IPS-18c (cell line): Measurements from ENCODE around the gene PRODH.
A peak's percentile ranks its signal among the peaks of the same experiment; 100 is the strongest.
"Not testable (repeated sequence)": the region's sequence is repeated elsewhere in the genome, so short reads cannot be mapped to it uniquely, and the experiment has no call there.

ENCODE experiments used
- H3K4me3 ChIP-seq: 2 replicates; pipeline ENCODE4 v1.7.0; 2013; ENCODE audit warnings: low read depth, mild to moderate bottlenecking, low read length, moderate library complexity; ENCODE audit not compliant: insufficient read depth
- H3K9me3 ChIP-seq: one replicate; pipeline ENCODE4 v1.6.1; 2013; ENCODE audit warnings: mild to moderate bottlenecking, low read length, moderate library complexity; ENCODE audit not compliant: control insufficient read depth, insufficient read depth

The PRODH gene

DNA sequence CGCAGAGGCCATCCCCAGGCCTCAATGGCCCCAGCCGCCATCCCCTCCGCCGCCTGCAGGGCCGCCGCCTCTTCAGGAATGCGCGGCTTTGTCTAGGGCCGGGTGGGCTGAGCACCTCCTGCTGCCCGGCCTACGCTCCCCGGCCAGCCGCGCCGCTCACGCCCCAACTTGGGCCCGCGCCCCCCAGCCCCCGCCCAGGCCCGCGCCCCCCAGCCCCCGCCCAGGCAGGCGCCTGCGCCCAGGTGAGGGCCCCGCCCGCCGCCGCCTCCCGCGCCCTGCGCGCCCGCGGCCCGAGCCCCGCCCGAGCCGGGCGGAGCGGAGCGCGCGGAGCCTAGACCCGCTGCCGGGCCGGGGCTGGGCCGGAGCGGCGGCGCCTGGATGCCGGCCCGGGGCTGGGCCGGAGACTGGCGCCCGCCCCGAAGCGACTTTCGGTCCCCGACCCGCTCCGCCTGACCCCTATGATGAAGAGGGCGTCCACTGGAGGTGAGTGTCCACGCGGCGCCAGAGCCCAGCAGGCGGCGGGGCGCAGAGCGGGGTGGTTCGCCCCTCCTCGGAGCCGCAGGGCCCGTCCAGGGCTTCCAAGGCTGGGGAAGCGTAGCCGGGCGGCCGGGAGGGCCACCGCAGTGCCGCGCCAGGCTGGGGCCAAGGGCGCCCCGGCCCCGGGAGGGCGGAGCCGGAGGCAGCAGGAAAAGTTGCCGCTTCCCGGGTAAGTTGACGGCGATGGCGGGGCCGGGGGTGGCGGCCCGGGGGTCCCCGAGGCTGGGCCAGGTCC lies 34.3 kb upstream of the PRODH start:
- peak overlapping the region; percentile 84 for H3K4me3 ChIP-seq
- H3K9me3 ChIP-seq = no peaks in the 10 kb centered on the region

DNA sequence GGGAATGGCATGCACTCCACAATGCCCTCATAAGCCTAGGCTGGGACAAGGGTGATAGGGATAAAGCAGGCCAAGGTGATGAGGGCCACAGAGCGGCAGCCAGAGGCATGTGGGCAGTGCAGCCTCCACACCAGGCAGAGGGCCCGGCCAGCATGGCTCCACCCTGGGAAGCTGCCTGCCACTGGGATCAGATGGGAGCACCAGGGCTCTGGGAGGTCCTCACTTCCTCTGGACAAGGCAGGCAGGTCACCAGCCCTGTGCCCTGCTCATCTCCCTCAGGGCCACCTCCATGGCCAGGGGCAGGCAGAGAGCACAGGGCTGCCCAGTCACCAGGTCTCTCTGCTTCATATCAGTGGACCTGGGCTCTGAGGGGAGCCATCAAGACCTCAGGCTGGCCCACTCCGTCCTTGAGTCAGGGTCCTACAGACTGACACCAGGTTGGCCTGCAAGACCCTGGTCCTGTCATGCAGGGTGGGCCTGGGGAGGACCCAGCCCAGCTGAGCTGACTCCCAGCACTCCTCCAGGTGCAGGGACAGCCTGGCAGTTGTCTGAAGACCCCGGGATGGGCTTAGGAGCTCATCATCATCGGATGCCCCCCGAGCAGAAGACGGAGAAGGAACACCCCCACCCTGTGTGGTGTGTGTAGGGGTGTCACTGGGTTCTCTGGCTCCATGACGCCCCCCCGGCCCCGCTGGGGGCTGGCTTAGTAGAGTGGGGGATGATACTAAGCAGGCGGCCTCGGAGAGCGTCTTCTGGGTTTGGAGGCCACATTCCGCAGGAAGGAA lies 33.3 kb upstream of the PRODH start:
- H3K9me3 ChIP-seq = not testable (repeated sequence)

DNA sequence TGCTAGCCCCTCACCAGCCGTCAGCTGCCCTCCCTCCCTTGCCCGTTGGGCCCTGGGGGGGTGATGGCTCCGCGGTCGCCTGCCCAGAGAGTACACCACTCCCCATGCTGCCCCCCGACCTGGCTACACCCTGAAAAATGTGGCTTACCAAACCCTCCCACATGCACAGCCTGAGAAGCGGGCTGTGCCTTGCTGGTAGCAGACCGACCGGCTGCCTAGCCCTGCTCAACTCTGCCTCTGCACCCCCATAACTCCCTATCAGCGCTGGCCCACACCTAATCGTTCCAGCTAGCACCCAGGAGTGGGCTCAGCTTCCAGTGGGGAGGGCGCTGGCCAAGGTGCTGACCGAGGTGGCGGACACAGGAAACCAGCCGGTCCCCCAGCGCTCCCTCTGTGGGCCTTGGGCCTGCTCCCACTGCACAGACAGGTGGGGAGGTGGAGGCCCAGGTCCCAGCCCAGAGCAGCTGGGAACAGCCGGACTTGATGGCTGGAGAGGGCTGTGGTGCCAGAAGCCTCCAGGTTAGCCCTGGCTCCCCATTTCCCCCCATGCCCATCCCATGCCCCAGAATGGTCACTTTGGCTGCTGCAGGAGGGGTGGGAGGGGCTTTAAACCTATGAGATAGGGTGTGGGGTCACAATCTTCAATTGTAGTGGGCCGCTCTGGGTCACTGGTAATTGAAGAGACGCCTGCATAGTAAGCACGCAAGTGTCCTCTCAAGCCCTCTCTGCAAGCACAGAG lies 32.1 kb upstream of the PRODH start:
- Histone ChIP-seq H3K9me3 (no peaks in the 10 kb centered on the region), H3K4me3 (no peak overlapping the region)

More for the DNA sequence above, 33.3 kb upstream of the PRODH start:
- H3K4me3 ChIP-seq = not testable (repeated sequence)

DNA sequence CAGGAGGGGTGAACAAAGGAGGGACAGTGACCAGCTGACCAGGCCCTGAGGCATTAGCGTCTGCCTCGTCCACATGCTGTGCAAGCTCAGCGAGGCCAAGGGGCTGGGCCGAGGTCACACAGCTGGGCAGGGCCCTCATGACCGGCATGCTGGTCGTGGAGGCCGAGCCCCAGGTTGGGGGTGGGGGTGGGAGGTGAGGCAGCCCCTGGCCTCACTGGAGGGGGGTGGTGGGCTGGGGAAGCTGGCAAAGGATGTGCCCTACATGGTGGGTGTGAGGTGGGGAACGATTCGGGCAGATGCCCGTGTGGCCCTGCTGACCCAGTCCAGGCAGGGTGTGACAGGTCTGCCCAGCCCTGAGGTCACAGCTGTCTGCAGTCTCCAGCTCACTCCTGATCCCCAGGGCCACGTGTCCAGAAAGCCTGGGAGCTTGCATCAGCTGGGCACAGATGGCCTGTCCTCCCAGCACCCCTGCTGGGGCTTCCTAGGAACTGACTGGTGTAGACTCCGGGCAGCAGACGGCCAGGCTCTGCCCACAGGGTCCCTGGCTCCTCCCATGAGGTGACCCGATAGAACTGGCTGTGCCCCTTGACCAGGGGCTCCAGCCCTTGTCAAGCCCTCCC lies 31.4 kb upstream of the PRODH start:
- H3K9me3 ChIP-seq, H3K4me3 ChIP-seq: not testable (repeated sequence)

DNA sequence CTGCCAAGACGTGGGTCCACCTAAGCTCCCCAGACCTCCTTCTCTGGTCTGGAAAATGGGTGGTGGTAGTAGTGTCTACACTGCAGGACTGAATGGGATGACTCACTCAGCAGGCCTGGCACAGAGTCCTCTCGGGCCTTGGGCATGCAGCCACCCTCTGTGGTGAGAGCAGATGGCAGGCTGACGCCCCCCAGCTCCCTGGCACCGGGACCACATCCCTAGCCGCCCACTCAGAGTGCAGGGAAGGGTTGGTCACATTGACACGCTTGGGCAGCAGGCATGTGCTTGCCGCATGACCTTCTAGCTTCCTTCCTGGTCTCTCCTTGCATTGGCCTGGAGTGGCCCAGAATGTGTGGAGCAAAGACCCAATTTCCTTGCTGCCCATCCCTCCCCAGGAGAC lies 30.7 kb upstream of the PRODH start:
- H3K9me3 ChIP-seq = no peaks in the 10 kb centered on the region
- H3K4me3 ChIP-seq = no peak overlapping the region

DNA sequence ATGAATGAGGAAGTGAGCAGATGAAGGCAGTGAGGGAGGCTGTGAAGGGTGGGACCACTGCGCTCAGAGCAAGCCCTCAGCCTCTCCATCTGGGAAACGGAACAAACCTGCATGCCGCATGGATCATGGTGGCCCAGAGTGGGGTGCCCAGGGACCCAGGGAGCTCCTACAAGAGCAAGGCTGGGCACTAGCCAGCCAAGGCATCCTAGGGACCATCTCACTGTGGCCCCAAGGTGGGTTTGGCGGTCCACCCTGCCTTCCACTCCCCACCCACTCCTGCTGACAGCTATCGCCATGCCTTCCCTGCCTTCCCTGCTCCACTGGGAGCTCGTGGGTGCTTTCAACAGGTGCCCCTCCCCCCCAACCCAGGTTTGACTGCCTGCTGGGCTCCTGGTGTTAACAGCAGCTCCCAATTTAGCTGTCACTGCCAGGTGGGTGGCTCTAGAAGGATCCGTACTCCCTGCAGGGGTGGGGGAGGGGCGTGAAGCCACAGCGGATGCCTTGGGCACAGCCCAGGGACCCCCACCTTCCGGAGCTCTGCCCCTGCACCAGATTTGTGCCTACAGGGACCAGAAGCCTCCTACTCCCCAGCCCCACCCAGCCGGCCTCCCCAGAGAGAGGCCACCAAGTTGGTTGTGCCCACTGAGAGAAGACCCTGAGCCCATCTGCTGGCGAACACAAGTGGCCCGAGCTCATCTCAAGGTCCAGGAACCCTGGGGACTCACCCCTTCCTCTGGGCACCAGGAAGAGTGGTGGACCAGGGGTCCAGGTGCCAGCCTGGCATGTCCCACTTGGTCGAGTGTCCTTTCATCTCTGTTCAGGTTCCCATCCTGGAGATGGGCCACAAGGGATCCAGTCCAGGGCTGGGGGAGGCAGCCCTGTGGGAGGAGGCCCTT lies 29.7 kb upstream of the PRODH start:
- Histone ChIP-seq H3K9me3 (no peaks in the 10 kb centered on the region), H3K4me3 (no peak overlapping the region)

DNA sequence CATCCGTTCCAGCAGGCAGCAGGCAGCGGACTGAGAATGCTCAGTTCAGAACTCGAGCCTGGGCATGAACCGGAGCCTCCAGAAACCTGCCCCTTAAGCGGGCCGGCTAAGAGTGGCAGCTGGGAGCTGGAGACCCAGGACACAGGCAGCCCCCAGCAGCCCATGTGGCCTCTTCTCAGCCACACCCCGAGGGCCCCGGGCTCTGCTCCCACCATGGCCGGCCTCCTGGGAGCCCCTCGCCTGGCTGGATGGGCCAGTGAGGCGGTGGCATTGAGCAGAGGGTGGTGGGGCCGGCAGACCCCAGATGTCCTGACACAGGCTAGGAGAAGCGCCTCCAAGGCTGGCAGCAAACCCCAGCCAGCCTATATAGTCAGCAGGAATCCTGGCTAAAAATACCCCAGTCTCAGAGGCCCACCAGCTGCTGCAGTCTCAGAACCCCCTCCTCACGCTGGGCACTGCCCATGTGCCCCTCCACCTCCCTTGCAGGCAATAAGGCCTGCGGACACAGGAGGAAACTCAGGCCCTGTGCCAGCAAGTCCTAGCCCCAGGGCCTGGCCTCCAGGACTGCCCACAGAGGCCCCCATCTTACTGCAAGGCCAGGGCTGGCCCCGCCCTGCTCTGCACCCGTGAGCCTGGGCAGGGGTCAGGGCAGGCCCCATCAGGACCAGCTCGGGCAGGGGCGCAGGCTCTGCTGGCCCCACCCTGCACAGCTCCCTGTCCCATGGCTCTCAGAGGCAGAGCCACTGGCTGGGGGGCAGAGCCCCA lies 28.6 kb upstream of the PRODH start:
- H3K9me3 ChIP-seq, H3K4me3 ChIP-seq: not testable (repeated sequence)

DNA sequence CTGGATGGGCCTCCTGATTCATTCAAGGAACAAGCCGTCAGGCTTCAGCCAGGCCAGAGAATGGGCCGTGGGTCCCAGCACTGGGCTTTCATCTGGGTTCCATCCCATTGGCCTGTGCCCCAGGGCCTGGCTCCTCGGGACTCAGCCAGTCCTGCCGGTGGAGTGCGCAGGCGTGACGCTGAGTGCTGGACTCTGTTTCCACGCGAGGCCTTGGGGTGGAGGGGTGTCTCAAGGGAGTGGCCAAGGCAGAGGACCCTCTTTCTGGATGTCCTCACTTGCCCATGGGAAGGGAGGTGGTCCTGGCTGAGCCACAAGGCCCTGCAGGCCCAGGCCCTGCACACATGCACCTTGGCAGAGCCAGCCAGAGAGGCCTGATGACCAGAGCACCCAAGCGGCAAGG lies 28.0 kb upstream of the PRODH start:
- H3K4me3 ChIP-seq, H3K9me3 ChIP-seq: not testable (repeated sequence)

DNA sequence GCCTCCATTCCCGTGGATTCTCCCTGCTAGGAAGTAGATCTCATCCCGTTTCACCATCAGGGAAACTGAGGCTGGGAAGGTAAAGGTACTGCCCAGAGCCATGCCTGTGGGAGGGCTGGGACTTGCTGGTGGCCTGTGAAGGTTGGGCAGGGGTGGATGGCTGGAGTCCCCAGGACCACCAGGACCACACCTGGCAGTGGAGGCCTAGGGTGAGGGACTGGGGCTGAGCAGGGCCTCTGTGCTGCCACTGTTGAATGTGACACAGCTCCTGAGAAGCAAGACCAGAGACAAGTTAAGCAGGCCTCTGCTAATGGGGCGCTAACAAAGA lies 26.2 kb upstream of the PRODH start:
- Histone ChIP-seq H3K9me3 (no peaks in the 10 kb centered on the region), H3K4me3 (no peak overlapping the region)

DNA sequence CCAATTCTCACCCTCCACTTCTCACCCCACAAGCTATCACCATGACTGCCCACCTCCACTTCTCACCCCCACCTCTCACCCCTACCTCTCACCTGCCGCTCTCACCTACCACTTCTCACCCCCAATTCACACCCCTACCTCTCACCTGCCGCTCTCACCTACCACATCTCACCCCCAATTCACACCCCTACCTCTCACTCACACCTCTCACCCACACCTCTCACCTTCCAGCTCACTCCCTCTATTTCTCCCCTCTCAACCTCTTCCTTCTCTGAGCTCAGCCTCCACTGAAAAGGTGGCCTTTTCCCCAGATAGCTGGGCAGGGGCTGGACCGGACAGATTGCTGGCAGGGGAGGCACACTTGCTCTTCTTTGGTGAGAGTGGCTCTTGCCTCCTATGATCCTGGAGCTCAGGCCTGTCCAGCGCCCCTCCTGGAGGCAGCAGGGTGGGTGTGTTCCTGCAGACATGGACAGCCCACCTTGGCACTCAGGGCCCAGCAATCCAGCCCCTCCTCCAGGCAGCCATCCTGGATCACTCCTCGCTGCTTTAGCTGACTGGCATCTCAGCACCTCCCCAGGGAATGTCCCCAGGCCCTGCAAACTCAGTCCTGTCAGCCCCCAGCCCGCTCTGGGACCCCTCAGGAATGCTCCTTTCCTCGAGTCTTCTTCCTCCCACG lies 25.7 kb upstream of the PRODH start:
- H3K9me3 ChIP-seq, H3K4me3 ChIP-seq: not testable (repeated sequence)

DNA sequence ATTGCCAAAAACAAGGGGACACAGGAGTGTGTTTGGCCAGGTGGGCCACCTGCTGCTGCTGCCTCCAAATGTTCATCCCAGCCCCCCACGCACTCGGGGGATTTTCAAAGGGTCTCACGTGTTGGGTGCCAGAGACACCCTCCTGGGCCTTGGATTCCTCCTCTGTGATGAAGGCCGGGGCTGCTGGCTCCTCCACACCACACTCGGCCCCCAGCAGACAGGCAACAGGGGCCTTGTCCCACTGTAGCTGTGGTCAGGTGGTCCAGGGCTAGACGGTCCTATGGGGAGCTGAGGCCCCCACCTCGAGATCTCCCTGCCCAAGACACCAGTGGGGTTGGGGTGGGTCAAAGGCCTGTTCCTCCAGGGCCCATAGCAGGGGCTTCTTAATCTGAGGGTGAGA lies 25.1 kb upstream of the PRODH start:
- not testable (repeated sequence) for H3K4me3 ChIP-seq, H3K9me3 ChIP-seq

DNA sequence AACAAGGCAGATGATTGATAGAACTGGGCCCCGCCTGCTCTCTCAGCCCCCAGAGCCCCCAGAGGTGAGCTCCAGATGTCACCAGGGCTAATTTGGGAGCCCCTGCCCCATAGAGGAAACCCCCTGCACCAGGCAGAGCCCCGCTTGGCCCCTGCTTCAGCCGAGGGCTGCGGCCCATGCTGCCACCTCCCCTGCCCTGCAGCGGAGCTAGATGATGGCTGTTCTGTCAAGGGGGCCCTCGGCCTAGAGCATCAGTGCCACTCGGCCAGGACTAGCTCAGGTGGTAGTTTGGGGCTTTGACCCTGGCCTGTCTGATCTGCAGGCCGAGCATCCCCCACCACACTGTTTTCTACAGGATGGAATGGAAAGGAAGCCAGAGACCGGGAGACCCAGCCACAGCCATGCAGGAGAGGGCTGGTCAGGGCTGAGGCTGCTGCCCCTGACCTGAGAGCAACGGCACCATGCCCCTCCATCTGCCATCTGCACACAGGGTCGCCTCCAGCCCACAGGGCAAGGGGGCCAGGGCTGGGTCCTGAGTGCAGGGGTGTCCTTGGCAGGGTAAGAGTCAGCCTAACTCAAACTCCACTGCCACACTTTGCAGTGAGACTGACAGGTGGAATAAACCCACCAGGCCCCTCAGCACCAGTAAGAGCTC lies 24.2 kb upstream of the PRODH start:
- not testable (repeated sequence) for H3K4me3 ChIP-seq, H3K9me3 ChIP-seq

DNA sequence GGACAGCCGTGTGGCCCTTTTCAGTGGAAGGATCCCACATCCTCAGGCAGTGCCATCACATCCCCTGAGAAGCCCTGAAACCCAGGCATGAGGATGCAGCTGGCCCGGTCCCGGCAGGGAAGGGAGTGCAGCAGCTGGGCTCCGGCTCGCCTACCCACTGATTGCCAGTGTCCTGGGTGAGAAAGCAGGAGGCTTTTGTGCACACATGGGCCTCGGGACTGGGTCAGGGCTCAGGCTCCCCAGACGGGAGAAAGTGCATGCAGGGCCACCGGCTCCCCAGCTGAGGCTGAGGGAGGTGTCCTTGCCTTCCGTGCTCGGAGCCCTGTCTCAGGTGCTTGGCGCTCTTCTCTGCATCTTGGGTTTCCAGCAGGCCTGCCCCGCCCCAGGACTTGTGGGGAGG lies 23.6 kb upstream of the PRODH start:
- not testable (repeated sequence) for H3K4me3 ChIP-seq, H3K9me3 ChIP-seq

DNA sequence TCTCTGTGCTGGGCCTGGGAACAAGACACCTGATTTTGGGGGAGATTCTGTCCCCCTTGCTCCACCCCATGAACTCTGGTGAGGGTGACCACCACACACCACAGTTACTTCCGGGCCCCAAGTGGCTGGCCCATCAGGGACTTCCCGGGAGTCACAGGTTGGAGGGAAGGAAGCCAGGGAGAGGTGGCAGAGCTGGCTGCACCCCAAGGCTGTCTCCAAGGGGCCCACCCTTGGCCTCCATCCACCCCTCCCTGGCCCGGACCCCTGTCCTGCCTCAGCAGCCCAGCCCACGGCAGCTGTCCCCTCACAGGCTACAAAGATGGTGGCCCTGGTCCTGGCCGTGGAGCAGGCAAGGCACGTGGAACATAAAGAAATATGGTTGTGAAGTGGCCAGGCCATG lies 23.2 kb upstream of the PRODH start:
- not testable (repeated sequence) for H3K9me3 ChIP-seq, H3K4me3 ChIP-seq

DNA sequence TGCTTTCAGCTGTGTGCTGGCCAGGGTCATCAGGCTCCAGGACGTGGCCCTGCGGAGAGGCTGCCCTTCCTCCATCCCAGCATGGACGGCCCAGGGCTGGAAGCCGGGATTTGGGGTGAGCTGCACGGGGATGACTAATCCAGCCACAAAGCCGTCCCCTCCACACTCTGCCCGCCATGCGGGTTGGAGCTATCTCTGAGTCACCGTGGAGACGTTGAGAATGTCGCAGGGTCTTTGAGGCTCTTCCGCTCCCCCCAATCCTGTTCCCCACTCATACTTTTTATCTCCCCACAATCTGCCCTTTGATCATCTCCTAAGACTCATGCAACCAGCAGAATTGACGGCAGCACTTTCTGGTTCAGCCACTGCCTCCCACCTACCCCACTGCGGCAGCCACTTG lies 22.6 kb upstream of the PRODH start:
- H3K9me3 ChIP-seq, H3K4me3 ChIP-seq: not testable (repeated sequence)
